Activated naive CD4-positive, alpha-beta T cell treated with anti-CD3 and anti-CD28 coated beads, Interleukin-2, amount 50 U/mL, for 24 hours (primary cell): ENCODE data around the gene PAX9.
A peak's percentile ranks its signal among the peaks of the same experiment; 100 is the strongest.

ENCODE experiments used
- H3K27ac Mint-ChIP-seq: one replicate; pipeline ENCODE4 v1.8.0; 2021; ENCODE audit warnings: mild to moderate bottlenecking, mixed read lengths
- H3K27me3 Mint-ChIP-seq: one replicate; pipeline ENCODE4 v1.8.0; 2021; ENCODE audit warnings: mixed read lengths
- H3K36me3 Mint-ChIP-seq: one replicate; pipeline ENCODE4 v1.8.0; 2021; ENCODE audit warnings: mixed read lengths
- H3K4me1 Mint-ChIP-seq: one replicate; pipeline ENCODE4 v1.8.0; 2021; ENCODE audit warnings: mixed read lengths
- H3K4me3 Mint-ChIP-seq: one replicate; pipeline ENCODE4 v1.8.0; 2021; ENCODE audit warnings: mild to moderate bottlenecking, mixed read lengths
- H3K9me3 Mint-ChIP-seq: one replicate; pipeline ENCODE4 v1.8.0; 2021; ENCODE audit warnings: mixed read lengths

The PAX9 gene

DNA sequence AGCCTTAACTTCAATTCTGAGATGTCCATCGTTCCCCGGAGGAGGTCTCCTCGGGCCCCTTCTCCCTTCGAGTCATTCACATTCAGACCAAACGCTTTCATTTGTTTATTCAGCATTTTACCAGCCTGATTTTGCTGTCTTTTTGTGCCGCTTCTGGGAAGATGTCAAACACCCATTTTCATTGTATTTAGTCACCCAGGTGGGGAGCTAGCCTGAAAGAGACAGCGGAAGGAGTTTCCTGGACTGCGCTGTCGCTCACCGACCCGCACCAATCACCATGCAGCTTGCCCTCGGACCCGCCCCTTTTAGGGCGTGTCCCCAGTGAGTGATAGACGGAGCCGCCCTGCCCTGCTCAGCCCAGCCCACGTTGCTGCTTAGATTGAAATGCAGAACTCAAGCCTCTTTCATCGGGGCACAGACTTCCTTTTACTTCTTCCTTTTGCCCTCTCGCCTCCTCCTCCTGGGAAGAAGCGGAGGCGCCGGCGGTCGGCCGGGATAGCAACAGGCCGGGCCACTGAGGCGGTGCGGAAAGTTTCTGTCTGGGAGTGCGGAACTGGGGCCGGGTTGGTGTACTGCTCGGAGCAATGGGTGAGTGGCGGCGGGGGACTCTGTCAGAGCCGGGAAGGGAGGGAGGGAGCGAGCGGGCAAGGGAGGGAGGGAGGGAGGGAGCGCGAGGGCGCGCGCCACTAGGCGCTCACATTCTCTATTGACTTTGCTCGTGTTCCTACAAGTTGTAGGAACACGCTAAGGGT, at the start of gene PAX9:
TSS of gene PAX9 (plus strand) at position 355 of the 752 bp plus-strand sequence. CDS start at position 585, 230 bp downstream.
- peaks cover 66% of the 10 kb centered on the region for H3K27me3 Mint-ChIP-seq
- peaks cover 6% of the 10 kb centered on the region for H3K36me3 Mint-ChIP-seq
- no peaks in the 10 kb centered on the region for H3K9me3 Mint-ChIP-seq
- H3K27ac Mint-ChIP-seq, result no peak within 1 kb of the TSS
- peak within 1 kb of the TSS; percentile 55 for H3K4me3 Mint-ChIP-seq
- peaks cover 55% of the 10 kb centered on the region for H3K4me1 Mint-ChIP-seq

- no peaks in the 10 kb centered on the region for H3K36me3 Mint-ChIP-seq
- peaks cover 7% of the 10 kb centered on the region for H3K9me3 Mint-ChIP-seq
- no peak overlapping the region for H3K4me3 Mint-ChIP-seq
- H3K27ac Mint-ChIP-seq, result no peak overlapping the region
- H3K4me1 Mint-ChIP-seq, result no peaks in the 10 kb centered on the region
- H3K27me3 Mint-ChIP-seq, result peaks cover 7% of the 10 kb centered on the region
Measured at GRCh38 chr14:36617824-36618223, 43.8 kb upstream of the PAX9 start.

- no peak overlapping the region for H3K4me3 Mint-ChIP-seq
- peaks cover 7% of the 10 kb centered on the region for H3K9me3 Mint-ChIP-seq
- H3K27me3 Mint-ChIP-seq, result peaks cover 7% of the 10 kb centered on the region
- H3K4me1 Mint-ChIP-seq, result no peaks in the 10 kb centered on the region
- no peak overlapping the region for H3K27ac Mint-ChIP-seq
- no peaks in the 10 kb centered on the region for H3K36me3 Mint-ChIP-seq
Measured at GRCh38 chr14:36618641-36619040, 43.0 kb upstream of the PAX9 start.

- no peak overlapping the region for H3K4me3 Mint-ChIP-seq
- no peaks in the 10 kb centered on the region for H3K36me3 Mint-ChIP-seq
- H3K27me3 Mint-ChIP-seq, result peaks cover 5% of the 10 kb centered on the region
- H3K9me3 Mint-ChIP-seq, result peaks cover 7% of the 10 kb centered on the region
- H3K27ac Mint-ChIP-seq, result no peak overlapping the region
- H3K4me1 Mint-ChIP-seq, result no peaks in the 10 kb centered on the region
Measured at GRCh38 chr14:36619131-36619530, 42.5 kb upstream of the PAX9 start.

GRCh38 chr14:36619853-36620252, 41.8 kb upstream of the PAX9 start:
- no peaks in the 10 kb centered on the region for H3K4me1 Mint-ChIP-seq
- H3K27ac Mint-ChIP-seq, result no peak overlapping the region
- no peak overlapping the region for H3K4me3 Mint-ChIP-seq
- peaks cover 7% of the 10 kb centered on the region for H3K9me3 Mint-ChIP-seq
- peaks cover 5% of the 10 kb centered on the region for H3K27me3 Mint-ChIP-seq
- H3K36me3 Mint-ChIP-seq, result no peaks in the 10 kb centered on the region

DNA sequence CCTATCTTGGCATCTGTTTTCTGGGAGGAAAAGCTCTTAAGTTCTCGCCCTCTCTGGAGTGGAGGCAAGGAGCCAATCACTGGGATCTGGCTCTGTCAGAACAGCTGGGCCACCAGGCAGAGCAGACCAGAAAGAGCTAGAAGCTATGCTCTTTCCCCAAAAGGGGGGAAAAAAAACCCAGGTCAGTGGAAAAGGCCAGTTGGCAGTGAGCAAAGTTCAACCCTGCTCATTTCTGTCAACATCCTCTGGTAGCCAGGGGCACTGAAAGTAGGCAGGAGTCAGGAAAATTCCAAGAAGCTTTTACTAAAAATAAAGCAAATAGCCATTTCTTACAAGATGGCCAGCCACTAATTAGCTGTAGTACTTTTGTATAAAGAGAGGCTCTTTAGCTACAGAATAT, 36.6 kb upstream of the PAX9 start:
- Mint-ChIP-seq H3K9me3 (peaks cover 11% of the 10 kb centered on the region), H3K27me3 (peaks cover 15% of the 10 kb centered on the region), H3K4me1 (no peaks in the 10 kb centered on the region), H3K4me3 (no peak overlapping the region), H3K27ac (no peak overlapping the region), H3K36me3 (no peaks in the 10 kb centered on the region)

- no peaks in the 10 kb centered on the region for H3K4me1 Mint-ChIP-seq
- H3K27ac Mint-ChIP-seq, result no peak overlapping the region
- peaks cover 15% of the 10 kb centered on the region for H3K27me3 Mint-ChIP-seq
- H3K36me3 Mint-ChIP-seq, result no peaks in the 10 kb centered on the region
- peaks cover 11% of the 10 kb centered on the region for H3K9me3 Mint-ChIP-seq
- no peak overlapping the region for H3K4me3 Mint-ChIP-seq
Measured at GRCh38 chr14:36625436-36625835, 36.2 kb upstream of the PAX9 start.

DNA sequence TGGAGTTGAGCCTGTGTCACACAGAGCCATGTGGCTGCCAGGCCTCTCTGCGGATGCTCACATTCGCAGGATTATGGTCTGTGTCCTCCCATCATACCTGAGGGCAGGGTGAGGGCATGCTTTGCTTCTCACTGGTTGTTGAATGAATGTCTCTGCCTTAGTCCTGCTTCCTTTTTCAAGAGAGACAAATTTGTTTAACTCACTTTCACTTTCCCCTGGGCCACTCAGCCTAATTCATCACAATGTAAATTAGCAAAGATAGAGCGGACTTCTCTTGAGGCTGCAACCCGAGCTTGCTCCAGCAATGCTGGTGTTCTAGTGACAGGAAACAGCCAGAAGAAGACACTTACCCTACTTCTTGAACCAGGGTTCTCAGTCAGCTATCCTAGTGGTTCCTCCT, 35.5 kb upstream of the PAX9 start:
- no peak overlapping the region for H3K4me3 Mint-ChIP-seq
- no peaks in the 10 kb centered on the region for H3K4me1 Mint-ChIP-seq

GRCh38 chr14:36627981-36628380, 33.7 kb upstream of the PAX9 start:
- no peak overlapping the region for H3K27ac Mint-ChIP-seq
- peaks cover 18% of the 10 kb centered on the region for H3K27me3 Mint-ChIP-seq
- H3K36me3 Mint-ChIP-seq, result no peaks in the 10 kb centered on the region
- no peak overlapping the region for H3K4me3 Mint-ChIP-seq
- peaks cover 4% of the 10 kb centered on the region for H3K9me3 Mint-ChIP-seq
- no peaks in the 10 kb centered on the region for H3K4me1 Mint-ChIP-seq

More for the DNA sequence above, 35.5 kb upstream of the PAX9 start:
- Mint-ChIP-seq H3K27ac (no peak overlapping the region), H3K9me3 (peaks cover 11% of the 10 kb centered on the region), H3K27me3 (peaks cover 14% of the 10 kb centered on the region), H3K36me3 (no peaks in the 10 kb centered on the region)

GRCh38 chr14:36633580-36633979, 28.1 kb upstream of the PAX9 start:
- Mint-ChIP-seq H3K27me3 (peaks cover 15% of the 10 kb centered on the region), H3K4me1 (no peaks in the 10 kb centered on the region), H3K9me3 (peaks cover 8% of the 10 kb centered on the region), H3K4me3 (no peak overlapping the region), H3K27ac (no peak overlapping the region), H3K36me3 (no peaks in the 10 kb centered on the region)

- H3K27ac Mint-ChIP-seq, result no peak overlapping the region
- H3K27me3 Mint-ChIP-seq, result peaks cover 43% of the 10 kb centered on the region
- H3K4me3 Mint-ChIP-seq, result no peak overlapping the region
- no peaks in the 10 kb centered on the region for H3K4me1 Mint-ChIP-seq
- no peaks in the 10 kb centered on the region for H3K36me3 Mint-ChIP-seq
- H3K9me3 Mint-ChIP-seq, result no peaks in the 10 kb centered on the region
Measured at GRCh38 chr14:36646664-36647416, 14.8 kb upstream of the PAX9 start.

DNA sequence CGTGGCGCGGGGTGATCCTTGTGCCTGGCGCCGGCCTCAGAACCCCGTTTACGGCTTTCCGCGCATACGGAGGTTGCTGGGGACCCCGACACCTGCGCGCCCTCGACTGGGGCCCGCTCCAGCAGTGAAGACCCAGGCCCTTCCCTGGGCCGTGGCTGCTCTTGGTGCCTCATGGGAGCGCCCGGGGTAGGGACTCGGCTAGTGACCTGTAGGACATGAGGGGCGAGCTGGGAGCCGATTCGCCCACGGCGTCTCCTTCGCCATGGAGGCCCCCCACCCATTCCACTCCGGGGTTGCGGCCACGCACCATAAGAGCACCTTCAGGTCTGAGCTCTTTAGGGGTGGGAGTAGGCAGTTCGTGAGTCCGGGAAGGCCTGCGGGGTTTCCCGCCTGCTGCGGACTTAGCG, 14.2 kb upstream of the PAX9 start:
- Mint-ChIP-seq H3K27me3 (peaks cover 44% of the 10 kb centered on the region), H3K36me3 (no peaks in the 10 kb centered on the region), H3K9me3 (no peaks in the 10 kb centered on the region), H3K4me3 (no peak overlapping the region), H3K4me1 (no peaks in the 10 kb centered on the region), H3K27ac (no peak overlapping the region)

DNA sequence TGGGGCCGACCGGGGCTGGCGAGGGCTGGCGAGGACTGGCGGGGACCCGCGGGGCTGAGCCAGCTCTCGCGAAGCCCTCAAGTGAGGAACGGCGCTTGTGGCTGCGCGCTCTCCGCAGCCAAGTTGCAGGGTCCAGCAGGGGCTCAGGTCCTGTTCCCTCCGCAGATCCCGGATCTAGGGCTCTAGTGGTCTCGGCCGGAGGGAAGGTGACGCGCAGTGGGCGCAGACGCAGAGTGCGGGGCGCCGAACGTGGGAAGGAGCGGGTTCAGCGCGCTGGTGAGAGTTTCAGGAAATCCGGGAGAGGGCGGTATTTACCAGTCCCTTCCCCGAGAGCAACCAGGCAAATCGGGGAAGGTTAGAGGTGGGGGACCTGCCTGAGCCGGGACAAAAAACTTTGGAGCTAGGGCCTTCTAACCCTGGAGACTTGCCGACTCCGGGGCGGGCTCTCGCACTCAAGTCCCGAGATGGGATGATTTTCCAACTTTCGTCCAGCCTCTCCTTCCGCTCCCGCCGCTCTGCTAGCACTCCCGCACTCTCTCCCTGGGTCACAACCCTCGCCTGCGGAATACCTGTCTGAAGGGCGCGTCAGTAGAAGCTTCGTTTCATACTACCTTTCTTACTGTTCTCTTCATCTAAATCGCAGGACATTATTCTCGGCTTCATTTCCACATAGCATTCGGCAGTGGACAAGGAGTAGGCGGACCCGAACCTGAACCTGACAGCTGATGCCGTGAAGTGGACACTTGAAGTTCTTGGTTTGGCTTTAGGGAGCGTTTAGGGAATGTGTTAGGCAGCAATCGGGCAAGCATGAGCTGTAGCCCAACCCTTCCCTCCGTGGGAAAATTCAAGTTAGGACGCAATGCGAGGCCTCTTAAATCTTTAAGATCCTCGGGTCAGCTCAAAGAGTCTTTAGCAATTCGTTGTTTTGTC, 13.6 kb upstream of the PAX9 start:
- H3K36me3 Mint-ChIP-seq, result no peaks in the 10 kb centered on the region
- H3K4me3 Mint-ChIP-seq, result no peak overlapping the region
- no peaks in the 10 kb centered on the region for H3K9me3 Mint-ChIP-seq
- H3K27me3 Mint-ChIP-seq, result peaks cover 50% of the 10 kb centered on the region
- H3K27ac Mint-ChIP-seq, result no peak overlapping the region
- H3K4me1 Mint-ChIP-seq, result no peaks in the 10 kb centered on the region

- Mint-ChIP-seq H3K9me3 (no peaks in the 10 kb centered on the region), H3K36me3 (no peaks in the 10 kb centered on the region), H3K27me3 (peaks cover 59% of the 10 kb centered on the region), H3K4me1 (peaks cover 4% of the 10 kb centered on the region), H3K27ac (no peak overlapping the region), H3K4me3 (no peak overlapping the region)
Measured at GRCh38 chr14:36649872-36650650, 11.6 kb upstream of the PAX9 start.
